PFSK-1 (cell line): ENCODE results near the gene CHAD.

Experiments used
- POLR2AphosphoS5 ChIP-seq: IDR thresholded peaks from 2 replicates; pipeline ENCODE4 v1.6.1; 2012; ENCODE audit warnings: low read depth, mild to moderate bottlenecking, control low read depth, low read length, moderate library complexity
- REST ChIP-seq, 2 experiments: IDR thresholded peaks; 2 replicates each; pipeline versions ENCODE4 v1.6.1 to v1.8.0; 2011 to 2012; ENCODE audit warnings: low read depth in 2 of 2, low read length in 2 of 2, control low read depth in 1 of 2, inconsistent platforms in 1 of 2, mild to moderate bottlenecking in 1 of 2, moderate library complexity in 1 of 2; ENCODE audit not compliant: insufficient read depth in 1 of 2
- SIN3A ChIP-seq: IDR thresholded peaks from 2 replicates; pipeline ENCODE4 v1.6.1; 2012; ENCODE audit warnings: mild to moderate bottlenecking, low read length, moderate library complexity, borderline replicate concordance; ENCODE audit not compliant: insufficient read depth
- TAF1 ChIP-seq: IDR thresholded peaks from 2 replicates; pipeline ENCODE4 v1.6.1; 2012; ENCODE audit warnings: low read length, control low read depth, borderline replicate concordance; ENCODE audit not compliant: insufficient read depth

DNA sequence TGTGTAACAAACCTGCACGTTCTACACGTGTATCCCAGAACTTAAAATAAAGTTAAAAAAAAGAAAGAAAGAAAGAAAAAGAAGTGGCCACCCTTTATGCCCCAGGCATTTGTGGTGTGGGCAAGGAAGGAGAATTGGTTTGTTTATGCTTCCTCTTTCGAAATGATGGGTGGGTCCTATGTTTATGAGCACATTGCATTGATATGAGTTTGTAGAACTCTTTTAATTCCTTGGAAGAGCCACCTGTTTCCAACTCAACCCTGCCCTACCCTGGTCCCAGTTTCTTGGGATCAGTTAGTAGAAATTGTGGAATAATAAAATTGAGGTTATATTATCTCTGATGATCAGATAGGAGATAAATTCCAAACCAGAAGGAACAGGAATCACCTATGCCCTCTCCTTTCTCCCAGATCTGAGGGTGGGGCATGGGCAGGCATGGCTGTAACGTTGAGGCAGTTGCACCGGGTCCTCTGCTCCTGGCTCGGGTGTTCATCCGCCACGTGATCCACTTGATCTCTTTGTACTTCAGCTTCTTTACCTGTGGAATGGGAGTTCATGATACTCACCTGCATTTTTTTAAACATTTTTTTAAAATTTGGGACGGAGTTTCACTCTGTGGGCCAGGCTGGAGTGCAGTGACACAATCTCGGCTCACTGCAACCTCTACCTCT is 15.9 kb downstream of the CHAD start:
- TF ChIP-seq SIN3A (no peak), POLR2AphosphoS5 (no peak), TAF1 (no peak), REST (IDR thresholded peaks at IDR 0.05; ENCODE audit: insufficient read depth in 1 of 2, low read depth in 2 of 2, low read length in 2 of 2) (no peak)
